22Rv1 (cell line): Measurements from ENCODE around the gene SMARCA5.
A peak's percentile ranks its signal among the peaks of the same experiment; 100 is the strongest.
"Not testable (repeated sequence)": the region's sequence is repeated elsewhere in the genome, so short reads cannot be mapped to it uniquely, and the experiment has no call there.

Experiments
- H3K27ac ChIP-seq: fragments of 450-650 bp; 2 replicates; pipeline ENCODE4 v1.5.1; 2017
- CTCF ChIP-seq: fragments of 450-650 bp; IDR thresholded peaks from 2 replicates; pipeline ENCODE4 v1.5.1; 2017; ENCODE audit warnings: mild to moderate bottlenecking
- ZFX ChIP-seq: fragments of 450-650 bp; IDR thresholded peaks from 2 replicates; pipeline ENCODE4 v1.6.1; 2017; ENCODE audit warnings: antibody characterized with exemption, borderline replicate concordance

Gene SMARCA5

DNA sequence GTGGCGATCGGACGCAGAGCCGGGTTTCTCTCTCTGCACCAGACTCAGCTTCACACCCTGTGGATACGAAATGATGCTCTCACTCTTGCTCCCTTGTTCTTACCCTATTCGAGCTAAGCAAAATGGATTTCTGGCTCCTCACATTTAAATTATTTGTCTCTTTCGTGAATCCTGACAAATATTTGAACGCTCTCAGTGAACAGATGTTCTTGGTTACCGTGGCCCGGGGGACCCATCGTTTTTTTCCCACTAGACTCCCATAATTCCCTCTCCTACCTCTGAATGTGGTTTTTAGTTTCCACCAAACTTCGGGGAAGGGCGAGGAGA lies 630 bp downstream of the SMARCA5 start:
- peak overlapping the region; percentile 96 for H3K27ac ChIP-seq
- no peak for TF ChIP-seq ZFX
- TF ChIP-seq CTCF = no peak

DNA sequence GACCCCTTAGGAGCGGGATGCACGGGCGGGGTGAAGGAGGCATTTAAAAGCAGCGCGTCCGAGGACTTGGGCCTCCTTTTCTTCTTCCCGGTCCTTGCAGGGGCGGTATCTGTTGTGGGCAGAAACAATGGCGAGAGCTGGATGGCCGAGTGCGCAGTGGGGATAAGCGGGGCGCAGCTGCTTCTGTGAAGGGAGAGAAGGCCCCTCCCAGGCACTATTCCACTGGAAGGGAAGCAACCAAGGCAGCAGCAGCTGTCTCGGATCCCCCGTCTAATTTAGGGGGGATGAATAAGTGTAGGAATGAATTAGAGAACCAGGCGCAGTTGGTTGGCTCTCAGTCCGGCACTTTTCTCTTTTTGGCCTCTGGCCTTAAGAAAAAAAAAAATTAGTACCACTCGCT lies 995 bp downstream of the SMARCA5 start:
- peak overlapping the region; percentile 96 for H3K27ac ChIP-seq
- TF ChIP-seq ZFX (no peak), CTCF (no peak)

DNA sequence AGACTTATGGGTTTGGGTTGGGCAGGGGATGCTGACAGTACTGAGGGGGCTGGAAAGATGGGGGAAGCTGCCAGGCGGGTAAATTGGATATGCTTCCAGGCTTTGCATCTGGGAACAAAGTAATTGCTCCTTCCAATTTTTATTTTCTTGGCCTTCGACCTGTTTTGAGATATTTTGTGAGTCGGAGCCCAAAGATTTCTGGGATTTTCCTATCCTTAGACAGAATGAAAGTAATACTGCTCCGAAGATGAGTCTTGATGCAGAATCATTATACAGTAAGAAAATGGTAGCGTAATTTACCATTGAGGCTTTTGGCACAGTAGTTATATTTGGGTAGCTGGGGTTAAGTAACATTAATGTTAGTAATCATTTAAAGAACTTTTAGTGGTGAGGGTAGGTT lies 1.4 kb downstream of the SMARCA5 start:
- TF ChIP-seq CTCF (no peak), ZFX (no peak)
- peak overlapping the region; percentile 96 for H3K27ac ChIP-seq

DNA sequence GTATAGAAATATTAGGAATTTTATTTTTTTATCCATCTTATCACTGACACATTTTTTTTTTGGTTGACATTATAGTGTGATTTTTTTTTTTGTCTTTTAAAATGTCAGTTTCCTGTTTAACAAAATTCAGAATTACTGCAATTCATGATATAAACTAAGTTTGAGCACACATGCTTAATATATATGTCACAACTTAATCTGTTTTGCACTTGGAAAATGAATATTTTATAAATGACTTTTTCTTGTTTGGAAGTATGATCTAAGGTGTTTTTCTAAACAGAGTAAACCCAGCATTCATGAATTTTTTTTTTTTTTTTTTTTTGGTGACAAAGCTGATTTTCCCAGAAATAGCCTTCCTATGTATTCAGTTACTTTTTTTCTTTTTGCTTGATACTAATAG lies 2.4 kb downstream of the SMARCA5 start:
- no peak overlapping the region for H3K27ac ChIP-seq
- TF ChIP-seq ZFX (no peak), CTCF (no peak)

GRCh38 chr4:143517764-143518163 lies 4.3 kb downstream of the SMARCA5 start:
- no peak overlapping the region for H3K27ac ChIP-seq
- TF ChIP-seq CTCF (no peak), ZFX (no peak)

- H3K27ac ChIP-seq = no peak overlapping the region
- TF ChIP-seq ZFX = no peak
- TF ChIP-seq CTCF = no peak
Measured at GRCh38 chr4:143524211-143524610, 10.7 kb downstream of the SMARCA5 start.

DNA sequence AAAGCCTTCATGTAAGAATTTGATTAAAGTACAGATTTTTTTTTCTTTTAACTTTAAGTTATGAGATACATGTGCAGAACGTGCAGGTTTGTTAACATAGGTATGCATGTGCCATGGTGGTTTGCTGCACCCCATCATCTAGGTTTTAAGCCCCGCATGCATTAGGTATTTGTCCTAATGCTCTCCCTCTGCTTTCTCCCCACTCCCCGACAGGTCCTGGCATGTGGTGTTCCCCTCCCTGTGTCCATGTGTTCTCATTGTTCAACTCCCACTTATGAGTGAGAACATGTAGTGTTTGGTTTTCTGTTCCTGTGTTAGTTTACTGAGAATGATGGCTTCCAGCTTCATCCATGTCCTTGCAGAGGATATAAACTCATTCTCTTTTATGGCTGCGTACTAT lies 14.5 kb downstream of the SMARCA5 start:
- H3K27ac ChIP-seq = not testable (repeated sequence)

GRCh38 chr4:143531380-143531779 lies 17.9 kb downstream of the SMARCA5 start:
- no peak overlapping the region for H3K27ac ChIP-seq
- TF ChIP-seq CTCF = peak; percentile 64
- no peak for TF ChIP-seq ZFX
